ENCODE results near the gene FNDC10.

The FNDC10 gene

GRCh38 chr1:1577367-1578011 is 22.4 kb downstream of the FNDC10 start:
- Mint-ChIP-seq H3K4me1 (peaks cover 45% of the 10 kb centered on the region), H3K4me3 (peak overlapping the region; percentile 68), H3K9me3 (no peaks in the 10 kb centered on the region), H3K36me3 (ENCODE audit: low read depth) (no peaks in the 10 kb centered on the region), H3K27me3 (ENCODE audit: low read depth, poor library complexity) (peaks cover 47% of the 10 kb centered on the region), H3K27ac (peak overlapping the region; percentile 92)
- no peak for TF ChIP-seq CTCF (IDR thresholded peaks at IDR 0.05)
- peak; percentile 69 for DNase-seq

- no peaks in the 10 kb centered on the region for H3K9me3 Mint-ChIP-seq
- H3K36me3 Mint-ChIP-seq (ENCODE audit: low read depth), result peaks cover 14% of the 10 kb centered on the region
- peak within 1 kb of the TSS; percentile 99 for H3K4me3 Mint-ChIP-seq
- peak within 1 kb of the TSS; percentile 99 for H3K27ac Mint-ChIP-seq
- TF ChIP-seq CTCF (IDR thresholded peaks at IDR 0.05), result no peak
- peaks cover 24% of the 10 kb centered on the region for H3K27me3 Mint-ChIP-seq (ENCODE audit: low read depth, poor library complexity)
- DNase-seq, result peak; percentile 93
- H3K4me1 Mint-ChIP-seq, result peaks cover 53% of the 10 kb centered on the region
Observed at GRCh38 chr1:1574721-1575537, 25.0 kb downstream of the FNDC10 start, which contains the start of gene SSU72. SSU72 (minus strand) TSS chr1:1574863; CDS start chr1:1574557, 306 bp downstream.

GRCh38 chr1:1573843-1574720 is 25.9 kb downstream of the FNDC10 start:
- peak; percentile 23 for TF ChIP-seq CTCF (IDR thresholded peaks at IDR 0.05)
- peak; percentile 73 for DNase-seq
- peaks cover 22% of the 10 kb centered on the region for H3K36me3 Mint-ChIP-seq (ENCODE audit: low read depth)
- peaks cover 15% of the 10 kb centered on the region for H3K27me3 Mint-ChIP-seq (ENCODE audit: low read depth, poor library complexity)
- peak overlapping the region; percentile 98 for H3K27ac Mint-ChIP-seq
- H3K4me1 Mint-ChIP-seq, result peaks cover 56% of the 10 kb centered on the region
- H3K9me3 Mint-ChIP-seq, result no peaks in the 10 kb centered on the region
- H3K4me3 Mint-ChIP-seq, result peak overlapping the region; percentile 93

- Mint-ChIP-seq H3K27me3 (ENCODE audit: low read depth, poor library complexity) (no peaks in the 10 kb centered on the region), H3K27ac (peak overlapping the region; percentile 32), H3K36me3 (ENCODE audit: low read depth) (peaks cover 55% of the 10 kb centered on the region), H3K4me1 (peaks cover 37% of the 10 kb centered on the region), H3K9me3 (peaks cover 4% of the 10 kb centered on the region), H3K4me3 (no peak overlapping the region)
- TF ChIP-seq CTCF (IDR thresholded peaks at IDR 0.05), result no peak
- DNase-seq, result no peak
Observed at GRCh38 chr1:1569341-1569740, 30.6 kb downstream of the FNDC10 start.

- H3K36me3 Mint-ChIP-seq (ENCODE audit: low read depth), result peaks cover 65% of the 10 kb centered on the region
- TF ChIP-seq CTCF (IDR thresholded peaks at IDR 0.05), result no peak
- DNase-seq, result no peak
- peak overlapping the region; percentile 85 for H3K27ac Mint-ChIP-seq
- H3K4me1 Mint-ChIP-seq, result peaks cover 37% of the 10 kb centered on the region
- H3K4me3 Mint-ChIP-seq, result no peak overlapping the region
- no peaks in the 10 kb centered on the region for H3K27me3 Mint-ChIP-seq (ENCODE audit: low read depth, poor library complexity)
- H3K9me3 Mint-ChIP-seq, result peaks cover 4% of the 10 kb centered on the region
Observed at GRCh38 chr1:1567891-1568291, 32.0 kb downstream of the FNDC10 start.

Data from nephron progenitor cell (in vitro differentiated cells).